Measurements from ENCODE around the gene COPS7B. TPM values are rescaled to one million over a fixed set of nuclear protein-coding genes. Genes with fewer than 3 reads are reported as not detected.

COPS7B gene
- total and polyA plus RNA-seq, 9 of the 15 experiments (the other 6 are each of a cell fraction or from before 2014, with no cell fraction given), result 6.0 to 50.7 (median 21.8) TPM

DNA sequence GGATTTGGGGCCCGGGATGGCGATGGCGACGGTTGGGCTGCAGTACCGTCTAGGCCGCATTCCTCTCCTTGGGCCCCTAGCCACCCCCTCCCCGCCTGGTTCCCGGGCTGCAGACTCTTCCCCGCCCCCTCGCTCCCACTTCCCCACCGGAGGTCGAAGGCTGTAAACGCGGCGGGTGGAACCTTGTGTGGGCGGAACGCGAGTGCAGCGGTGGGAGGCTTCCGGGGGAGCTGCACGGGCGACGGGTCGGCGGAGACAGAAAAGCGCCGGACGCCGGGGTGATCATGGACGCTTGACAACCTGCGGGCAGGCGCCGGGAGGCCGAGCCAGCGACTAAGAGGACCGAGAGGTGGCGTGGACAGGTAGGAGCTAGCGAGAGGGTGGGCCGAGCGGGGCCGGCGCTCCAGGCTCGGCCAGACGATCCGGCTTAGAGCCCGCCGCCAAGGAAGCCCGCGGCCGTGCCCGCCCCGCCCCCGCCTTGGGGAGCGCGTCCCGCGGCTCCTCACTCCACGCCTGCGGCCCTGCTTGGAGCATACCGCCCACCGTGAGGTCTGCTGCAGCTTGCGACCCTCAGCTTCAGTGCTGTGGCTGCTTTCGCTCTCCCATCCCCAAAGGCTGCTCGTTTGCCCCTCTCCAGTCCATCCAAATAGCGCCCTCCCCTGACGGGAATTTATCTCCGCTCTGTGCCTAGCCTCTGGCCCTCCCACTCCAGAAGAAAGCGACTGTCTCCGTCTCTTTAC, at the start of gene COPS7B (continued):
- no peak for TF ChIP-seq FOSL1 (tag; conservative IDR thresholded peaks at IDR 0.05)
- TF ChIP-seq TRIM28 (IDR thresholded peaks at IDR 0.05), result no peak
- TF ChIP-seq CBFA2T2 (conservative IDR thresholded peaks at IDR 0.05), result no peak
- TF ChIP-seq SUPT5H (IDR thresholded peaks at IDR 0.05), result peak; percentile 66
- TF ChIP-seq CBX2 (IDR thresholded peaks at IDR 0.05; ENCODE audit: insufficient read depth, low read length, poor library complexity, severe bottlenecking), result no peak
- TF ChIP-seq GTF2E2 (tag; IDR thresholded peaks at IDR 0.05), result peak; percentile 83
- TF ChIP-seq, protein P1, sequence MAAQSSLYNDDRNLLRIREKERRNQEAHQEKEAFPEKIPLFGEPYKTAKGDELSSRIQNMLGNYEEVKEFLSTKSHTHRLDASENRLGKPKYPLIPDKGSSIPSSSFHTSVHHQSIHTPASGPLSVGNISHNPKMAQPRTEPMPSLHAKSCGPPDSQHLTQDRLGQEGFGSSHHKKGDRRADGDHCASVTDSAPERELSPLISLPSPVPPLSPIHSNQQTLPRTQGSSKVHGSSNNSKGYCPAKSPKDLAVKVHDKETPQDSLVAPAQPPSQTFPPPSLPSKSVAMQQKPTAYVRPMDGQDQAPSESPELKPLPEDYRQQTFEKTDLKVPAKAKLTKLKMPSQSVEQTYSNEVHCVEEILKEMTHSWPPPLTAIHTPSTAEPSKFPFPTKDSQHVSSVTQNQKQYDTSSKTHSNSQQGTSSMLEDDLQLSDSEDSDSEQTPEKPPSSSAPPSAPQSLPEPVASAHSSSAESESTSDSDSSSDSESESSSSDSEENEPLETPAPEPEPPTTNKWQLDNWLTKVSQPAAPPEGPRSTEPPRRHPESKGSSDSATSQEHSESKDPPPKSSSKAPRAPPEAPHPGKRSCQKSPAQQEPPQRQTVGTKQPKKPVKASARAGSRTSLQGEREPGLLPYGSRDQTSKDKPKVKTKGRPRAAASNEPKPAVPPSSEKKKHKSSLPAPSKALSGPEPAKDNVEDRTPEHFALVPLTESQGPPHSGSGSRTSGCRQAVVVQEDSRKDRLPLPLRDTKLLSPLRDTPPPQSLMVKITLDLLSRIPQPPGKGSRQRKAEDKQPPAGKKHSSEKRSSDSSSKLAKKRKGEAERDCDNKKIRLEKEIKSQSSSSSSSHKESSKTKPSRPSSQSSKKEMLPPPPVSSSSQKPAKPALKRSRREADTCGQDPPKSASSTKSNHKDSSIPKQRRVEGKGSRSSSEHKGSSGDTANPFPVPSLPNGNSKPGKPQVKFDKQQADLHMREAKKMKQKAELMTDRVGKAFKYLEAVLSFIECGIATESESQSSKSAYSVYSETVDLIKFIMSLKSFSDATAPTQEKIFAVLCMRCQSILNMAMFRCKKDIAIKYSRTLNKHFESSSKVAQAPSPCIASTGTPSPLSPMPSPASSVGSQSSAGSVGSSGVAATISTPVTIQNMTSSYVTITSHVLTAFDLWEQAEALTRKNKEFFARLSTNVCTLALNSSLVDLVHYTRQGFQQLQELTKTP (IDR thresholded peaks at IDR 0.05; ENCODE audit: low read depth in 1 of 2, partially characterized antibody in 2 of 2), result peak in 1 of 2 experiments; percentile 45
- TF ChIP-seq, protein P2, sequence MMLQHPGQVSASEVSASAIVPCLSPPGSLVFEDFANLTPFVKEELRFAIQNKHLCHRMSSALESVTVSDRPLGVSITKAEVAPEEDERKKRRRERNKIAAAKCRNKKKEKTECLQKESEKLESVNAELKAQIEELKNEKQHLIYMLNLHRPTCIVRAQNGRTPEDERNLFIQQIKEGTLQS (IDR thresholded peaks at IDR 0.05), result no peak
- TF ChIP-seq, protein P2 (CRISPR knock-in tag; conservative IDR thresholded peaks at IDR 0.05), result no peak
- TF ChIP-seq CREB1 (IDR thresholded peaks at IDR 0.05), result peak; percentile 48; the same call in 1 of the 2 replicates
- TF ChIP-seq CREB1 (CRISPR knock-in tag; IDR thresholded peaks at IDR 0.05), result peak; percentile 64; the same call in 1 of the 2 replicates
- peak; percentile 34; the same call in 1 of the 2 replicates for TF ChIP-seq KAT7 (CRISPR knock-in tag; IDR thresholded peaks at IDR 0.05; ENCODE audit: borderline replicate concordance)
- 0 out of 2 replicates have a peak, but pooled peaks have one; percentile 33 for TF ChIP-seq DMBX1 (CRISPR knock-in tag; IDR thresholded peaks at IDR 0.05; ENCODE audit: borderline replicate concordance)
- no peak for TF ChIP-seq SMARCB1 (IDR thresholded peaks at IDR 0.05; ENCODE audit: insufficient read length, low read depth)
- TF ChIP-seq, protein P3, sequence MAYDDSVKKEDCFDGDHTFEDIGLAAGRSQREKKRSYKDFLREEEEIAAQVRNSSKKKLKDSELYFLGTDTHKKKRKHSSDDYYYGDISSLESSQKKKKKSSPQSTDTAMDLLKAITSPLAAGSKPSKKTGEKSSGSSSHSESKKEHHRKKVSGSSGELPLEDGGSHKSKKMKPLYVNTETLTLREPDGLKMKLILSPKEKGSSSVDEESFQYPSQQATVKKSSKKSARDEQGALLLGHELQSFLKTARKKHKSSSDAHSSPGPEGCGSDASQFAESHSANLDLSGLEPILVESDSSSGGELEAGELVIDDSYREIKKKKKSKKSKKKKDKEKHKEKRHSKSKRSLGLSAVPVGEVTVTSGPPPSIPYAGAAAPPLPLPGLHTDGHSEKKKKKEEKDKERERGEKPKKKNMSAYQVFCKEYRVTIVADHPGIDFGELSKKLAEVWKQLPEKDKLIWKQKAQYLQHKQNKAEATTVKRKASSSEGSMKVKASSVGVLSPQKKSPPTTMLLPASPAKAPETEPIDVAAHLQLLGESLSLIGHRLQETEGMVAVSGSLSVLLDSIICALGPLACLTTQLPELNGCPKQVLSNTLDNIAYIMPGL (CRISPR knock-in tag; IDR thresholded peaks at IDR 0.05), result 0 out of 2 replicates have a peak, but pooled peaks have one; percentile 14
- peak; percentile 98 for TF ChIP-seq GABPB1 (CRISPR knock-in tag; IDR thresholded peaks at IDR 0.05)
- TF ChIP-seq SP1 (CRISPR knock-in tag; IDR thresholded peaks at IDR 0.05), result peak; percentile 84
- TF ChIP-seq ETV1 (tag; conservative IDR thresholded peaks at IDR 0.05; ENCODE audit: low read depth), result peak; percentile 60
- TF ChIP-seq, protein P4, sequence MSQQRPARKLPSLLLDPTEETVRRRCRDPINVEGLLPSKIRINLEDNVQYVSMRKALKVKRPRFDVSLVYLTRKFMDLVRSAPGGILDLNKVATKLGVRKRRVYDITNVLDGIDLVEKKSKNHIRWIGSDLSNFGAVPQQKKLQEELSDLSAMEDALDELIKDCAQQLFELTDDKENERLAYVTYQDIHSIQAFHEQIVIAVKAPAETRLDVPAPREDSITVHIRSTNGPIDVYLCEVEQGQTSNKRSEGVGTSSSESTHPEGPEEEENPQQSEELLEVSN (IDR thresholded peaks at IDR 0.05; ENCODE audit: borderline replicate concordance in 1 of 2, extremely low read depth in 1 of 2, insufficient read depth in 1 of 2, insufficient read length in 1 of 2, low read depth in 1 of 2, low read length in 1 of 2, poor library complexity in 1 of 2, severe bottlenecking in 1 of 2), result peak; percentile 28 to 58
- TF ChIP-seq SIN3B (IDR thresholded peaks at IDR 0.05; ENCODE audit: low read depth), result peak; percentile 99
